ENCODE data around the gene PRELID3B. TPM values are rescaled to one million over a fixed set of nuclear protein-coding genes. Genes with fewer than 3 reads are reported as not detected.

The PRELID3B gene
- total and polyA plus RNA-seq, 2 of the 13 experiments (the other 11 are each of a cell fraction or from before 2014, with no cell fraction given): 23.3 to 42.6 TPM

GRCh38 chr20:59015812-59016711 is 26.5 kb downstream of the PRELID3B start (continued):
- peak; percentile 46; the same call in 1 of the 2 replicates for TF ChIP-seq NFAT5 (CRISPR knock-in tag; IDR thresholded peaks at IDR 0.05)
- no peak for TF ChIP-seq ZNF660 (CRISPR knock-in tag; IDR thresholded peaks at IDR 0.05; ENCODE audit: borderline replicate concordance, low read depth)
- peak; percentile 27; the same call in 1 of the 2 replicates for TF ChIP-seq ELF1 (CRISPR knock-in tag; IDR thresholded peaks at IDR 0.05)
- TF ChIP-seq ADNP (CRISPR knock-in tag; IDR thresholded peaks at IDR 0.05): 0 out of 2 replicates have a peak, but pooled peaks have one; percentile 34
- no peak; the same call in 1 of the 2 replicates for TF ChIP-seq IRX3 (CRISPR knock-in tag; IDR thresholded peaks at IDR 0.05; ENCODE audit: borderline replicate concordance, low read depth)
- TF ChIP-seq ZNF839 (CRISPR knock-in tag; IDR thresholded peaks at IDR 0.05; ENCODE audit: borderline replicate concordance): no peak
- TF ChIP-seq, protein P1, sequence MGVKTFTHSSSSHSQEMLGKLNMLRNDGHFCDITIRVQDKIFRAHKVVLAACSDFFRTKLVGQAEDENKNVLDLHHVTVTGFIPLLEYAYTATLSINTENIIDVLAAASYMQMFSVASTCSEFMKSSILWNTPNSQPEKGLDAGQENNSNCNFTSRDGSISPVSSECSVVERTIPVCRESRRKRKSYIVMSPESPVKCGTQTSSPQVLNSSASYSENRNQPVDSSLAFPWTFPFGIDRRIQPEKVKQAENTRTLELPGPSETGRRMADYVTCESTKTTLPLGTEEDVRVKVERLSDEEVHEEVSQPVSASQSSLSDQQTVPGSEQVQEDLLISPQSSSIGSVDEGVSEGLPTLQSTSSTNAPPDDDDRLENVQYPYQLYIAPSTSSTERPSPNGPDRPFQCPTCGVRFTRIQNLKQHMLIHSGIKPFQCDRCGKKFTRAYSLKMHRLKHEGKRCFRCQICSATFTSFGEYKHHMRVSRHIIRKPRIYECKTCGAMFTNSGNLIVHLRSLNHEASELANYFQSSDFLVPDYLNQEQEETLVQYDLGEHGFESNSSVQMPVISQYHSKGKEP (CRISPR knock-in tag; IDR thresholded peaks at IDR 0.05): no peak
- no peak for TF ChIP-seq KIAA2018 (CRISPR knock-in tag; IDR thresholded peaks at IDR 0.05; ENCODE audit: borderline replicate concordance)

Data from HepG2 (cell line).